Activated T-cell treated with anti-CD3 and anti-CD28 coated beads for 4 hours (primary cell): Measurements from ENCODE around the gene KCND2.

Experiments
- DNase-seq: peaks from one replicate; pipeline ENCODE4 v3.0.0-alpha.2; 2020

The KCND2 gene

DNA sequence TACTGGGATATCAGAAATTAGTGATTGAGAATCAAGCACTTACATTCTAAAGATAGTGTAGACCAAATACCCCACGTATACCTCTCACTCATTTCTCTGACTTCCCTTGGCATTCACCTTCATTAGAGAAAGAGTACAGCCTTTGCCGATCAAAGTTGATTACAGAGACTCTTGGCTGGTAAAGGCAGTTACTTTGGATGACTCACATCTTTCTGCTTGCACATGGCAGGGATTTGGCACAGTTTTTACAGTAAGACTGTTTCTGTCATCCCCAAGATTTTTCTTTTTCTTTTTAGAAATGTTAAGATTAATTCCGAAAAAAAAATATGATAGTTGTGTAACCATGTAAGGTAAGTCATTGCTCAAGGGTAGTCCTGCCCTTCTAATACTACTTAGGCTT lies 442.0 kb downstream of the KCND2 start:
- DNase-seq: no peak

DNA sequence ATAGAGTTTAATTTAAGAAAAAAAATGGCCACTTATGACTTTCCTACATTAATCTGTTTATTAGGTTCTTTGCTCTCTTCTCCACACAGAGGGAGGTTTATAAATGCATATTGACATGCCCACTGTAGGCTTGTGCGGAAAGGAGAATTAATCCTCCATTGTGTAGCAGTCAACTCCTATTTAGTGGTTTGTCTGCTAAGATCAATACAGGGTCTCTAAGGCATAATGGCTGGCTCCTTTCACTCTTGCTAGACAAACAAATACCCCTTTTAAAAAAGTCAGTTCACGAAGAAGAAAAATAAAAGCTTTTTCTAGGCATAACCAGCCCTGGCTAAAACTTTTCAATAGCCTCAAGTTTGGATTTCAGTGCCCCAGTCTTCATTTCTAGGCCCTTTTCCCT lies 443.3 kb downstream of the KCND2 start:
- DNase-seq: no peak

DNA sequence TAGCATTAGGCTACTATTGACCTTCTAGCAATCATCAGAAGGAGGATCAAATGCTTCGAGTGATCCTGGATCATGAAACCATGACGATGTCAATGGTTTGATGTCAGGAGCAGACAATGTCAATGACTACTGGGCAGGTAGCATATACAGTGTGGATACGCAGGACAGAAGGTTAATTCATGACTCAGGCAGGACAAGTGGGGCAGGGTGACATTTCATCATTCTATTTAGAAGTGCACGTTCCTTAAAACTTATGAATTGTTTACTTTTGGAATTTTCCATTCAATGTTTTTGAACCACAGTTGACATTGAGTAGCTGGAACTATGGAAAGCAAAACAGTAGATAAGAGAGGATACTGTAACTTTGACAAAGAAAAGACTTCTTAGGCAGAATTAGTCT lies 444.2 kb downstream of the KCND2 start:
- no peak for DNase-seq

DNA sequence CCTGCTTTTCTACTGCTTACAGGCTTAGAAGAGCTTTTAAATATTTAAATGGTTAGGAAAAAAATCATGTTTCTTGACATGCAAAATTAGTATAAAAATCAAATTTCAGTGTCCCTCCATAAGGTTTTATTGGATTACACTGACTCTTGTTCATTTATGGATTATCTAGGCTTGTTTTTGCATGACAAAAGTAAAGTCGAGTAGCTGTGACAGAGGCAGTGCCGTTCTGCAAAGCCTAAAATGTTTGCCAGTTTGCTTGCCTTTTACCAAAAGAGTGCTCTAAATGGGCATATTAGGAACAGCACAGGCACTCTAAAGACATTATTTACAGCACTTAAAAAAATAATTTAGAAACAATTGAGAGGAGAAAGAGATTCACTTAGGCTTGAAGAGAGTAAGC lies 445.4 kb downstream of the KCND2 start:
- no peak for DNase-seq

DNA sequence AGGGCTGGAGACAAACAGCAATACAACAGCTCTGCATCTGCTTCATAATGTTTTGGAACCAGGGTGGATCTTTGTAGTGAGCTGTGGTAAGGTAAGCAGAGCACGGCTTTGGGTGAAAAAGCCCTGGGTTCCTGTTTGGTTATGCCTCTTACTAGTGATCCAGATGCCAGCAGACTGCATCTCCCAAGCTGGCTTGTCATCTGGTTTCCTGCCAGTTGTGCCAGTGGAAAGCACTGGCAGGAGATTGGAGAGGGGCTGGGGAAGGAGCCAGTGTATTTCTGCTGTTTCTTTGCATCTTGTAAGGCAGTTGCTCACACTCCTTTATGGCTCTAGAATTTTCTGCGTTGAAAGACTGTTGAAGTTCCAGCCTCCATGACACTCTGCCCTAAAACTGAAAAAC lies 447.3 kb downstream of the KCND2 start:
- DNase-seq: no peak

DNA sequence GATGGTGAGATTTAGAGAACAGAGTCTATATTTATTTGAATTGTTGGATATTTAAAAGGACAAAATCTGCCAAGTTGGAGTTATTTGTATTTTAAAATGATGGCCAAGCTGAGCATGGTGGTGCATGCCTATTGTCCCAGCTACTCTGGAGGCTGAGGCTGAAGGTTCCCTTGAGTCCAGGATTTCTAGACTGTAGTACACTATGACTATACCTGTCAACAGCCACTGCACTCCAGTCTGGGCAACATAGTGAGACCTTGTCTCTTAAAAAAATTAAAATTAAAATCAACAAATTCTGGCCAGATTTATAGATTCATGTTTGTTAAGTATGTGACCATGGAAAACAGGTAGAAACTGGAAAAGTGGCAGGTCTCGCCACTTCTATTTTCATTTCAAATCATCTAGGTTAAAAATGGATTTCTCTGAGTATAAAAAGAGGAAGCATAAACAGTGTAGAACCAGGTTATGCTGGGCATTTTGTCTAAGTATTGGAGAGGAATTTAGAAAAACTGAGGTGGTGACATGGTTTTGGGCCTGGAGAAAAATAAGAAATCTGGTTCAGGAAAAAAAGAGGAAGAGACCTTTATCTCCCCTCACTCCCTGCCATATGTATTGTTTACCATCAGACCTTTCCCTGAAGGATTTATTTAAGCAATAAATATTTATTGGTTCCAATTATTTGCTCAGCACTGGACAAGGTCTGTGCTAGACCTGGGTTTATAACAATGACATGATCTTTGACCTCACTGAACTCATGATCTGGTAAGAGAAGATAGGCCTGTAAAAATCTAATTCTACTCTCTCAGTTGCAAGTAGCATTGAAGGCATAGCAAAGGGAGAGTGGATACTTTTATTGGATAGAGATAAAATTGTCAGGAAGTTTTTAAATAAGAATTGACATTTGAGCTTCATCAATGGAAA lies 450.8 kb downstream of the KCND2 start:
- no peak for DNase-seq

DNA sequence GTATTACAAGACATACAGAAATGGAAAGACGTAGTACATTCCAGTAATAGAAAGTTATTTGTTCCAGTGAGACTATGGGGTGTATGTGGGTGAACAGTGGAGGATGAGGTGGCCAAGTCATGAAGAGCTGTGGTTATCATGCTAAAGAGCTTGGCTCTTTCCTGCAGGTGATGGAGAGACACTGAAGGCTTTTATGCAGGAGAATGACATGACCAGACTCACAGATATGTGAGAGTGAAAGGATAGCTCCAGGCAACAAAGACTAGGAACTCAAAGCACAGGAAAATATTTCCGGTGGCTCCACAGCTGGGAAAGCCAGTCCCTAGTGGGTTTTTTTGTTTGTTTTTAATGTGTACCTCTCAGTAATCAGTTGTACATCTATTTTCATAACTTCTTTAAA lies 451.5 kb downstream of the KCND2 start:
- DNase-seq: no peak

DNA sequence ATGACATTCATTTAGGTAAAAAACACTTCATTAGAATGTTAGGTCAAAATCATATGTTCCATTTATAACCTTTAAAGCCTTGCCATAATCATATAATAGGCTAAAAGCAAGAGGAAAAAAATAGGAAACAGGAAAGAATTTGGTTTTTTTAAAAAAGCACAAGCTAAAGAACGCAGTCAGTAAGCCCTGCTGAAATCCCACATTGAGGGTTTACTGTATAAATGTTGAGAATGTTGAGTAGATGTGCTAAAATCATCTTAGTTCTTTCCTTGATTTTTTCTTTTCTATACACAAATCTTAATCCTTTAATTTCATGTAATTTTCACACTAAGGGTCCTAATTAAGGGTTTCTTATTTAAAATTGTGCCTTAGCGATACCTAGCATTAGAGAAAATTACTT lies 452.0 kb downstream of the KCND2 start:
- DNase-seq: no peak

DNA sequence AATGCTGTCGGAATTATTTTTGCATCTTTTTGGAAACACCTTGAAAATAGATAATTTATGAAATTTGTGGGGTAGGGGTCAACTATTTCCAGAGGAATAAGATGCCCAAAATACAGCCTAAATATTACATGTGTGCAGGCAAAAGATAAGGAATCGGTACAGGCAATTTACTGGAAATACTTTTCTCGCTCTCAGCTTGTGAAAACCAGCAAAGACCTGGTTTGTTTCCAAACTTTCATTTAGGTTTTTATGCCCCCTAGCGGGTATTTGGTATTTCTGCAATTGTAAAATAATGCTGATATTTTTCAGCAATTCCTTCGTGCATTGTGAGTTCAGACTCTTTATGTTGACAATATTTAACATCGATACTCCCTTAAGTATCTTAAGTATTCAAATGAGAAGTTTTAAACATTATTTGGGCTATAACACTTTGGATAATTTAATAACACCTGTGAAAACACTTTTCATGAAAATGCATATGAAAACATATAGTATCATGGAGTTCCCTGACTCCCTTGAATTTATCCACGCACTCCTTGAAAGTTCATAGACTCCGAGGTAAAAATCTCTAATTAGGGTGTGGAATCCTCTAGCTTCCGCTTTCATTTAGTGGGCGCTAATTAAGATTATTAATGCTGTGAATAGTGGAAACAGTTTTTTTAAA lies 452.5 kb downstream of the KCND2 start:
- no peak for DNase-seq

DNA sequence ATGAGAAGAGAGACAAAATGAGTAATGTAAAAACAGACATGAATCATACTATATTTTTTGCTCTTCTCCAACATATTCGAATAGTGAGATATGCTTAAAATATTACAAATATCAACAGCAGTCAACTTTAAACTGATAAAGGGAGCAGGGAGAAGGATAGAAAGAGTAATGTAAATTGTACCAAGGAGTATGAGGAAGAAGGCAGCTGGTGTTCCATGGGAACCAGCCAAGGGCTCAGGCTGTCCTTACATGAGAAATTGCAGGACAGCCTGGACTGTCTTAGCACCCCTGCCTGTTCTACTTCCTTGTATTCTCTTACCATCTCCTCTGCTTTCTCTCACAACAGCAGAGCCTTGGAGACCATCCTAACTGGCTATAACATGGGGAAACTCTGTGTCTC lies 456.3 kb downstream of the KCND2 start:
- no peak for DNase-seq

DNA sequence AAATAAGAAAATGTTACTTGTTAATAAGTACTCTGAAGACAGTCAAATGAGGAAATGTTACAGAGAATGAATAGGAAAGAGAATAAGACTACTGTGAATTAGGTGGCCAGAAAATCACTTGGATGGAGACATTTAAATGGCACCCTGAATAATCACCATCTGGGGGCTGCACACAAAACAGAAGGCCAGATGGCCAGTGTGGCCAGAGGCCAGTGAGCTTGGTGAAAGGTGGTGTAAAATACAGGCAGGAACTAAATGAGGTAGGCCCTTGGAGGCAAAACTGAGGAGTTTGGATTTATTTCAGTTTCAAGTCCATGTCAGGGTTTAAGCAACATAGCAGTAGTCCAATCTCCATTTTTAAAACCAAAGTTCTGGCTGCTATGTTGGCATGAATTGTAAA lies 458.3 kb downstream of the KCND2 start:
- no peak for DNase-seq

DNA sequence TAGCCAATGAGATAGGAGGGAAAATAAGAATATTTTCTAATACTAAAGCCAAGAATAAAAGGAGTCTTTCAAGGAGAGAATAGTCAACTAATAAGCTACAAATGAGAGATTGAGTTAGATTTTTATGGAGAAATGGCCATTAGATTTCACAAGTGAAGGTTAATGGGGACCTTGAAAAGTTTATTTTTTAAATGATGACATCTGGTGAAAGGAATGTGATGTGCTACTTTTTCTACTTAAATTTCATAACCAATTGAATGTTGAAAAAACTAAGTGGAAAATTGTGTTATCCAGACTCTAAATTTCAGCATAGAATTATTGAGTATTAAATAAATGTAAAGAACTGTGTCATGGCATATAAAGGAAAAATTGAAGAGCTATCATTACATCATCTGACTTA lies 459.3 kb downstream of the KCND2 start:
- DNase-seq: no peak

DNA sequence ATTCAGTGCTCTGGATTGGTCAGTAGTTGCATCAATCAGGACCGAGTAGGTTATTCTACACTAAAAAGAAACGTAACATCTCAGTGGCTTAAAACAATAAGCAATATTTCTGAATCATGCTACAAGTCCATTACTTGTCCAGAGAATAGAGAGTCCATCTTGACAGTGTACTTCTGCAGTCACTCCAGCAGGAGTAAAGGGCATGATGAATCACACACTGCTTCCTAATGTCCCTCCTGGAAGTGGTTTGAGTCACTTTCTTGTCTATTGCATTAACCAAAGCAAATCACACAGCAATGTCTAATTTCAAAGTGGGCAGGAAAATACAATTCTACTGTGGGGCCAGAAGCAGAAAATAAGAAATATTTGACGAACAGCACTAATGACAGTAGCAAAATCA lies 460.2 kb downstream of the KCND2 start:
- DNase-seq: no peak

DNA sequence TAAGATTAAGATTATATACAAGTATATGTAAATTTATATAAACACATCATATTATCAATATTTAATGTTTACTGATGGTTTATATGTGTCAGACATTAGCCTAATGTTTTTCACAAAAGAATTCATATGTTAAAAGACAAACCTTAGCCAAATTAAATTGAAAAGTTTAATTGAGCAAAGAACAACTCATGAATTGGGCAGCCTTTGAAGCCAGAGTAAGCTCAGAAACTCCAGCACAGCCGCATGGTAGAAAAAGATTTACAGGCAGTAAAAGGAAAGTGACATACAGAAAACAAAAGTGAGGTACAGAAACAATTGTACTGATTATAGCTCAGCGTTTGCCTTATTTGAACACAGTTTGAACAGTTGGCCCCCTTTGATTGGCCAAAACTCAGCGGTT lies 460.9 kb downstream of the KCND2 start:
- no peak for DNase-seq

DNA sequence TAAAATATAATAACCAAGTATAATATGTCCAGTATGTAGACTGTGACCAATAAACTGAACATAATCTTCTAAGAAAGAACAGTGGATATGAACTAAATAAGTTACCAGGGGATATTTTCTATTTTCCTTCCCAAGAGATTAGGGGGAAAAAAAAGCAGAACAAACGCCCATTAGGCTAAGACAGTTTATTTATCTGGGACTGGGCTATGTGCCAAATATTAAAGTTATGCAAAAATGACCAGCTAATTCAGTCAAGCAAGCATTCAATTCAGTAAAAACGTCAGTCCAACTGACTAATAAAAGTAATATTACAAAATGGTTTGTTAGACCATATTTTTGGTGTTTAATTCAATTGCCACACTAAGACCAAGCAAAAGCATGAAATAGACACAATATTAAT lies 462.8 kb downstream of the KCND2 start:
- no peak for DNase-seq

DNA sequence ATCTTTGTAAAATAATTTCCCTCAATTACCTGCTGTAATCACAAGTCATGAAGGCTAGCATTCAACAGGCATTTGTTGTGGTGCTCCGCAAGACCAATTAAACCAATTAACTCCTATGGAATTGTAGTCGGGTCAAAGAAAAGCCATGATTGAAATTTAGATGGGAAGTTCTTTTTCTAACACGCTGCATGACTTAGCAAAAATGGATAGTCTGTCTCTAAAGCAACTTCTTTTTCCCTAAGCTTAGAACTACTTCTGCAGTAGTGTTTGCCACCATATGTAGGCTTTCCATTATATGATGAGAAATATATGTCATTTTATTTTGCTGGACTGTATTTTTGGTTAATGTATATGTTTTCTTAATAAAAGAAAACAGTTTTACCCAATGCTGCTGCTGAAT lies 465.8 kb downstream of the KCND2 start:
- no peak for DNase-seq

DNA sequence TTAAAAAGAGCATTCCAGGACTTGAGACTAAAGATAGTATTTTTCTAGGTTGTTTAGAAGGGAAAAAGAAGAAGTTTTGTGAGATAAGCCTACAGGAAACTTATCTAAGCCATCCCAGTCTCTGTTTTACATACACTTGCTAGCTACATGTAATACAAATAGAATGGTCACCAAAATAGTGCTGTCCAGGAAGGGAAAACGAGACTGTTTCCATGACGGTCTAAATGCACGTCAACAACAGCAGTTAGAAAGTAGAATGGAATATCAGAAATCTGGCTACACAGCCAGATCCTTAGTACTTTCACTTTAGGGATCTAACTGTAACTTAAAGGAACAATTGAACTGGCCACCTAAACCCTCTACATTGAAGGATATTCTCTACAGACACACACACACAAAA lies 467.4 kb downstream of the KCND2 start:
- DNase-seq: no peak

DNA sequence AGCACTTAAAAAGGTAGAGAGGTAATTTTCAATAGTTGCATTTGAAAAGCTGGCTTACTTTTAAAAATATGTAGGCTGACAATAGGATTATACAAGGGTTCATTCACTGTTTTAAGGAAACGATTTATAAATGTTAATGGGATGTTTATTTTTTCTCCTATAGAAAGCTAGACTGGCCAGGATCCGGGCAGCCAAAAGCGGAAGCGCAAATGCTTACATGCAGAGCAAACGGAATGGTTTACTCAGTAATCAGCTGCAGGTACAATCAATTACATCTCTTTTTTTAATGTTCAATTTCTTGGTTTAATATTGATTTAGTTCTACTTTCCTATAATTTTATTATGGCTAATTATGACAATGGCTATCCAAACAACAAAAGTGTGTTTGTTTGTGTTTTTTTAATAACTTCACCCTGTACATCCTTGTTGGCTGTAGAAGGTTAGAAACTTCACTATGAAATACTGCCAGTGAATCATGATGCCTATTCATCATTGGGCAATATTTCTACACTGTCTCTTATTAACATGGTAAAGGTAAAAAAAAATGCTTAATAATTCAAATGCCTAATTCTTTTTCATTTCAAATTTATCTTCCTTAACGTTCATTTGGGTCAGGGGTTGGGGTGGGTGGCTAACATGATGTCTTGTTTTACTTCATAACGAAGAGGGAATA lies 468.5 kb downstream of the KCND2 start:
- DNase-seq: no peak

DNA sequence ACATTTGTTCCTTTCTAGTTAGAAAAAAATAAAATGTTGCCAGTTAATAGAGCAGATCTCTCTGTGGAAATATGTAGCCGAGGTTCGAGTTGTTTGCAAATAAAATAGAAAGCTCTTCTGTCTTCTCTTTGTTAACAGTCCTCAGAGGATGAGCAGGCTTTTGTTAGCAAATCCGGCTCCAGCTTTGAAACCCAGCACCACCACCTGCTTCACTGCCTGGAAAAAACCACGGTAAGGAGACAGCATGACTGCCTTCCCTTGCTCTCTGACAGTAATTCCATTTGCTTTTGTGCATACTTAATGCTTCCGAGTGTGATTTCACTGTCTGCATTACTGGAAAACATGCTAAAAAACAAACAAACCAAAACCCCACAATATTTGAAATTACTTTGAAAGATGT lies 469.4 kb downstream of the KCND2 start:
- DNase-seq: no peak

DNA sequence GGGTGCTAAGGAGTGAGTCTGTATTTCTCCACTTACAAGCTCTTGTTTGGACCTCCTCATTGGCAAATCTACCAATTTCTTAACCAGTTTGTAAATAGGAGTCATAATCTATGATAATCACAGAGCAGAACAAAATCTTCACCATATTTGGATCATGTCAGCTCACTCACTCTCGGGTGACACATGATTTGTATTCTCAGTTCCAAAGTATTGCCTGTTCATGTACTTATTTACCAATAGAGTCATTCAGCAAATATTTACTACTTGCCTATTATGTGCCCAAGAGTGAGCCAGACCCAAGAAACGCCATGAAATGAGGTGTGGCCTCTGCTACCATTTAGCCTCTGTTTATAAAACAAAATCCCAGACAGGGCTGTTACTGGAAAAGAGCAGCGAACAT lies 470.2 kb downstream of the KCND2 start:
- DNase-seq: no peak

DNA sequence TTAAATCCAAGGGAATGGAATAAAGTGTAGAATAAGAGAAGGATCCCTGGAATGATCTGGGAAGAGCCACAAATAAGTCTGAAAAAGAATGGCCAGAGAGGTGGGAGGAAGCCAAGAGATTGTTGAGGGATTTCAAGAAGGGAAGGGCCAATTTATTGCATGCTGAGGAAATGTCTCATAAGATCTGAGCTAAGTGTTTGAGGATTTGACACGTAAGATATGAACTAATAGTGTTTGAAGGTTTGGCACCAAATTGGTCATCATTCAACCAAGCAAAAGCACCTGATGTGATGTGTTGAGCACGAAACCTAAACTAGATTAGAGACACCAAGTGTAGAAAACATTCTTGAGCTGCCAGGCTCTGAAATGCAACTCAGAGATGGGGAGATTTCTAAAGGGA lies 487.1 kb downstream of the KCND2 start:
- DNase-seq: no peak

DNA sequence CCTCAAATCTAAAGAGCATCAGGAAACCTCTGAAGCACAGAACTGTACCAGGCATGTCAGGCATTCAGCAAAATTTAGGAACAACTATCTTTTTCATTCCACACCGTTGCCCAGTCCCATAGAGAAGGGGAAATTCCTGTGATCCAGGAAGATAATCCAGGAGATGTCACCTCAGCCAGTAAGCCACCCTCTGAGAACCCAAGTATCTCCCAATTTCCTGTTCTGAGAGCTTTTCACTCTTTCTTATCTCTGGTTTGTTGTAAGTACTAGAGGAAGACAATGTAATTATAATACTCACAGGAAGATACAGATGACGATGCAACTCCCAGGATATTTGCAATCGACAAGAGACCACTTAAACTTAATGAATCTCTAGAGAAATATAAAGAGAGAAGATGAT lies 487.9 kb downstream of the KCND2 start:
- no peak for DNase-seq

DNA sequence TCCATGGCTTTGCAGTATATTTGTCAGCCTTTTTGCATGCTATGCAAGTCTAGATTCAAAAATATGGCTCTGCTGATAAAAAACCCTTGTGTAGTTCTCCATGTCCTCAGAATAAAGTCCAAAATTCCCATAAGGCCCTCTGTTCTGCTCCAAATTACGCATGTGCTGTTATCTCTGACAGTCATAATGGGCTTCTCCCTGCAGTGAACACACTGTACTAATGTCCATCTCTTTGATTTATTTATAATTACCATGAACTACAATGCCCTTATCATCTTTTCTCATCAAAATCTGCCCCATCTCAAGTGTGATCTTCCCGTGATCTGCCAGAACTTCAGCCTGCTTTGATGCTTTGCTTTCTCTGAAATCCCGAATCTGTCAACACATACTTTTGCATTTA lies 497.2 kb downstream of the KCND2 start:
- no peak for DNase-seq

DNA sequence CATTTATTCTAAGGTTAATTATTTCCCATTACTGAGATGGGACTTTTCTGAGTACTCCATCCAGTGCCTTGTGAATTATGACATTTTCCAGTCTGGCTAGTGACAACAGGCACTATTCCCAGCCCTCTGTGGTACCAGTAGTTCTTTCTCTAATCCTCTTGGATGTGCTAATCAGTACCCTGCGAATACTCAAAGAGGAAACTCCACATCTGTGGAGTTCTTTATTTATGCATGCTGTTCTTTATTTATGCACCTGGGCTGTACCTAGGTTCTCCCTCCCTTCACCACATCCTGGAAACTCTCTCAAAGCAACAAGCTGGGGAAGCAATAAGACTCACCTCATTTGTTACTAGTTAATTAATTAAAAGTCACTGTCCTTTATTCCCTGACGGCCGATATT lies 501.5 kb downstream of the KCND2 start:
- DNase-seq: no peak
